Thoracic aorta (tissue), 2 donors: ENCODE results near the gene CCDC197. TPM values are rescaled to one million over a fixed set of nuclear protein-coding genes. Genes with fewer than 3 reads are reported as not detected.

Experiments
- ATAC-seq: fragments of 150-250 bp; one replicate; pipeline ENCODE4 v1.8.0; 2017; ENCODE audit warnings: low read depth; ENCODE audit not compliant: insufficient number of reproducible peaks, low FRiP score
- DNase-seq: peaks from one replicate; pipeline ENCODE4 v3.0.0-alpha.2; 2020; ENCODE audit warnings: low spot score
- H3K27ac ChIP-seq, 2 donors: fragments of 200-600 bp; sonication (generic); 1 replicate in 1 of 2; 2 replicates in 1 of 2; pipeline ENCODE4 v1.5.1; 2016; ENCODE audit warnings: mild to moderate bottlenecking in 2 of 2, moderate library complexity in 2 of 2
- H3K27me3 ChIP-seq: fragments of 200-600 bp; sonication (generic); replicated peaks from 2 replicates; pipeline ENCODE4 v1.6.0; 2016; ENCODE audit warnings: mild to moderate bottlenecking; ENCODE audit not compliant: insufficient read depth
- H3K36me3 ChIP-seq: fragments of 200-600 bp; sonication (generic); one replicate; pipeline ENCODE4 v1.5.1; 2016
- H3K4me1 ChIP-seq, 2 donors: fragments of 200-600 bp; sonication (generic); 1 replicate in 1 of 2; 2 replicates in 1 of 2; pipeline versions ENCODE4 v1.5.1 to v1.6.0; 2016; ENCODE audit warnings: low read depth in 2 of 2, mild to moderate bottlenecking in 1 of 2; ENCODE audit not compliant: control insufficient read depth in 1 of 2
- H3K4me3 ChIP-seq: fragments of 200-600 bp; sonication (generic); 2 replicates; pipeline ENCODE4 v1.5.1; 2016; ENCODE audit warnings: mild to moderate bottlenecking
- H3K9me3 ChIP-seq: fragments of 200-600 bp; sonication (generic); 2 replicates; pipeline ENCODE4 v1.5.1; 2016
- CTCF ChIP-seq: fragments of 200-600 bp; sonication (generic); IDR thresholded peaks from one replicate; pipeline ENCODE4 v1.5.1; 2019; ENCODE audit warnings: antibody characterized with exemption
- total RNA-seq, 2 donors: library from RNA; depleted of rRNA; stranded (reverse); fragments of >200 nt; gene quantifications; one replicate each; pipeline versions ENCODE4 v1.1.0 to v1.2.3, GENCODE V29; 2016

CCDC197 gene
- total RNA-seq, 2 donors from 2014 or later = not detected

- no peaks in the 10 kb centered on the region for H3K27me3 ChIP-seq
- H3K27ac ChIP-seq = no peak overlapping the region
- DNase-seq (no peak), ATAC-seq (no peak)
- H3K9me3 ChIP-seq = no peaks in the 10 kb centered on the region
- no peak for TF ChIP-seq CTCF
- peaks cover 32% of the 10 kb centered on the region for H3K36me3 ChIP-seq
- peaks cover 0 to 14% of the 10 kb centered on the region in 2 donors for H3K4me1 ChIP-seq
- H3K4me3 ChIP-seq = no peak overlapping the region
Measured at GRCh38 chr14:94044476-94045091, 47.5 kb downstream of the CCDC197 start.

GRCh38 chr14:94045101-94045500 lies 48.0 kb downstream of the CCDC197 start:
- H3K27me3 ChIP-seq = no peaks in the 10 kb centered on the region
- no peak for TF ChIP-seq CTCF
- DNase-seq = no peak

GRCh38 chr14:94045563-94046345 lies 48.7 kb downstream of the CCDC197 start:
- Histone ChIP-seq H3K4me3 (no peak overlapping the region), H3K27ac (no peak overlapping the region), H3K36me3 (peaks cover 44% of the 10 kb centered on the region), H3K27me3 (no peaks in the 10 kb centered on the region), H3K4me1 (peaks cover 0 to 14% of the 10 kb centered on the region in 2 donors), H3K9me3 (no peaks in the 10 kb centered on the region)
- ATAC-seq = no peak
- no peak for DNase-seq
- TF ChIP-seq CTCF = no peak

More at GRCh38 chr14:94045101-94045500, 48.0 kb downstream of the CCDC197 start:
- H3K36me3 ChIP-seq = peaks cover 38% of the 10 kb centered on the region
- ATAC-seq = no peak
- H3K4me1 ChIP-seq = peaks cover 0 to 14% of the 10 kb centered on the region in 2 donors
- no peaks in the 10 kb centered on the region for H3K9me3 ChIP-seq
- no peak overlapping the region for H3K27ac ChIP-seq
- H3K4me3 ChIP-seq = no peak overlapping the region

- Histone ChIP-seq H3K9me3 (no peaks in the 10 kb centered on the region), H3K27ac (no peak overlapping the region), H3K36me3 (peaks cover 54% of the 10 kb centered on the region), H3K4me3 (no peak overlapping the region), H3K4me1 (peaks cover 0 to 10% of the 10 kb centered on the region in 2 donors), H3K27me3 (no peaks in the 10 kb centered on the region)
- no peak for DNase-seq
- ATAC-seq = no peak
- no peak for TF ChIP-seq CTCF
Measured at GRCh38 chr14:94046696-94047250, 49.7 kb downstream of the CCDC197 start.

GRCh38 chr14:94047581-94047980 lies 50.5 kb downstream of the CCDC197 start:
- no peak overlapping the region for H3K27ac ChIP-seq
- H3K36me3 ChIP-seq = peaks cover 62% of the 10 kb centered on the region
- no peak for ATAC-seq
- no peaks in the 10 kb centered on the region for H3K9me3 ChIP-seq
- no peaks in the 10 kb centered on the region for H3K27me3 ChIP-seq
- no peak for DNase-seq
- TF ChIP-seq CTCF = no peak
- H3K4me3 ChIP-seq = no peak overlapping the region
- H3K4me1 ChIP-seq = peaks cover 0 to 2% of the 10 kb centered on the region in 2 donors
